Body of pancreas (tissue), 4 donors: ENCODE data around the gene FGF6.

Source experiments
- CTCF ChIP-seq, 7 experiments: fragments of 450-650 bp in 4 of 7; fragments of 200-600 bp in 3 of 7; sonication (generic) in 3 of 7; IDR thresholded peaks; one replicate each; pipeline ENCODE4 v1.5.1; 2016 to 2019; ENCODE audit warnings: antibody characterized with exemption in 7 of 7
- POLR2A ChIP-seq, 3 donors: fragments of 450-650 bp; IDR thresholded peaks; one replicate each; pipeline ENCODE4 v1.6.1; 2016; ENCODE audit warnings: antibody characterized with exemption in 3 of 3, mild to moderate bottlenecking in 2 of 3

- TF ChIP-seq CTCF (IDR thresholded peaks at IDR 0.05) (no peak), POLR2A (IDR thresholded peaks at IDR 0.05) (no peak)
Observed at GRCh38 chr12:4448943-4449850, 3.6 kb upstream of the FGF6 start.
